Esophagus squamous epithelium (tissue), 5 donors: ENCODE measurements around the gene GJA10. TPM values are rescaled to one million over a fixed set of nuclear protein-coding genes. Genes with fewer than 3 reads are reported as not detected.

Source experiments
- DNase-seq: peaks from one replicate; lab custom pipeline; 2025; lab: John Stamatoyannopoulos, UW
- H3K27ac ChIP-seq, 4 donors: fragments of 200-600 bp; sonication (generic); one replicate each; pipeline ENCODE4 v1.5.1; 2016 to 2019; ENCODE audit warnings: mild to moderate bottlenecking in 1 of 4
- H3K27me3 ChIP-seq, 4 donors: fragments of 200-600 bp; sonication (generic); 1 replicate in 3 of 4; 2 replicates in 1 of 4; pipeline versions ENCODE4 v1.5.1 to v1.6.0; 2017 to 2021; ENCODE audit warnings: antibody characterized with exemption in 1 of 4
- H3K36me3 ChIP-seq, 3 donors: fragments of 200-600 bp; sonication (generic); one replicate each; pipeline ENCODE4 v1.5.1; 2016 to 2019
- H3K4me1 ChIP-seq, 3 donors: fragments of 200-600 bp; sonication (generic); one replicate each; pipeline ENCODE4 v1.5.1; 2017 to 2019
- H3K4me3 ChIP-seq, 4 donors: fragments of 200-600 bp; sonication (generic); 1 replicate in 3 of 4; 2 replicates in 1 of 4; pipeline ENCODE4 v1.5.1; 2016 to 2019; ENCODE audit warnings: mild to moderate bottlenecking in 2 of 4, moderate library complexity in 1 of 4
- H3K9me3 ChIP-seq, 3 donors: fragments of 200-600 bp; sonication (generic); one replicate each; pipeline ENCODE4 v1.5.1; 2016 to 2019
- CTCF ChIP-seq, 6 experiments: fragments of 450-650 bp in 4 of 6; fragments of 200-600 bp in 2 of 6; sonication (generic) in 2 of 6; IDR thresholded peaks; one replicate each; pipeline ENCODE4 v1.5.1; 2016 to 2019; ENCODE audit warnings: antibody characterized with exemption in 6 of 6, mild to moderate bottlenecking in 4 of 6, moderate library complexity in 4 of 6
- POLR2A ChIP-seq, 4 donors: fragments of 450-650 bp; IDR thresholded peaks; one replicate each; pipeline ENCODE4 v1.6.1; 2017; ENCODE audit warnings: antibody characterized with exemption in 4 of 4, mild to moderate bottlenecking in 4 of 4, moderate library complexity in 3 of 4
- WGBS, 2 donors: methylation state at CpG; one replicate each; pipeline ENCODE4 v1.1.5; 2018; 5-methylcytosine and 5-hydroxymethylcytosine counted together
- intact Hi-C: fragments of 100-400 bp; cut with DNase I; formaldehyde crosslinking; loops from one replicate; pipeline ENCODE4 v1.15.0; 2022
- small RNA-seq, 4 donors: library from RNA; depleted of rRNA; stranded (forward); fragments of <200 nt; gene quantifications; one replicate each; pipeline ENCODE3, GENCODE V24; 2016
- total RNA-seq, 4 donors: library from RNA; depleted of rRNA; stranded (reverse); fragments of >200 nt; gene quantifications; one replicate each; pipeline ENCODE4 v1.1.0, GENCODE V29; 2016
- donor health status: DM: yes; HTN: yes; CAD: no.

The GJA10 gene
- total RNA-seq, 4 donors from 2014 or later: not detected

GRCh38 chr6:89941763-89942497, 47.7 kb downstream of the GJA10 start:
- TF ChIP-seq CTCF (IDR thresholded peaks at IDR 0.05): no peak
- TF ChIP-seq POLR2A (IDR thresholded peaks at IDR 0.05): no peak
- Histone ChIP-seq H3K9me3 (no peaks in the 10 kb centered on the region), H3K4me1 (peaks cover 0 to 20% (median 0%) of the 10 kb centered on the region in 3 donors), H3K4me3 (no peak overlapping the region), H3K27ac (no peak overlapping the region), H3K27me3 (no peaks in the 10 kb centered on the region), H3K36me3 (no peaks in the 10 kb centered on the region)
- intact Hi-C loops: loop anchor here (5.0 kb wide), 1 partner anchor 535 kb away; no protein-coding TSS in a partner anchor
- 86 to 100% methylated on average over 1 to 4 of the region's 6 CpGs for WGBS, 2 donors
- DNase-seq: no peak

GRCh38 chr6:89942601-89943000, 48.3 kb downstream of the GJA10 start:
- DNase-seq: no peak
- H3K9me3 ChIP-seq: no peaks in the 10 kb centered on the region
- no peaks in the 10 kb centered on the region for H3K27me3 ChIP-seq
- WGBS, 2 donors: 93 to 97% methylated on average over 5 of the region's 8 CpGs
- peaks cover 0 to 20% (median 0%) of the 10 kb centered on the region in 3 donors for H3K4me1 ChIP-seq
- intact Hi-C loops: loop anchor here (5.0 kb wide), 1 partner anchor 535 kb away; no protein-coding TSS in a partner anchor
- no peak for TF ChIP-seq CTCF (IDR thresholded peaks at IDR 0.05)
- no peak for TF ChIP-seq POLR2A (IDR thresholded peaks at IDR 0.05)
- H3K4me3 ChIP-seq: no peak overlapping the region
- H3K27ac ChIP-seq: no peak overlapping the region
- H3K36me3 ChIP-seq: no peaks in the 10 kb centered on the region

- intact Hi-C loops: loop anchor here (5.0 kb wide), 1 partner anchor 533 kb away; no protein-coding TSS in a partner anchor
- WGBS, 2 donors: 94 to 96% methylated on average over 4 of the region's 4 CpGs
These were observed 50.0 kb downstream of the GJA10 start for GRCh38 chr6:89944181-89944755.

GRCh38 chr6:89944826-89945407, 50.6 kb downstream of the GJA10 start:
- TF ChIP-seq CTCF (IDR thresholded peaks at IDR 0.05): peak in 4 of 6 experiments; percentile 32 to 56 (median 36)
- TF ChIP-seq POLR2A (IDR thresholded peaks at IDR 0.05): no peak
- Histone ChIP-seq H3K9me3 (no peaks in the 10 kb centered on the region), H3K27ac (no peak overlapping the region), H3K4me3 (no peak overlapping the region), H3K4me1 (peaks cover 0 to 20% (median 0%) of the 10 kb centered on the region in 3 donors), H3K27me3 (no peaks in the 10 kb centered on the region), H3K36me3 (no peaks in the 10 kb centered on the region)
- intact Hi-C loops: loop anchor here (5.0 kb wide), 1 partner anchor 532 kb away; no protein-coding TSS in a partner anchor
- 58 to 87% methylated on average over 1 of the region's 1 CpG for whole genome bisulfite sequencing, 2 donors
- DNase-seq: no peak

More at GRCh38 chr6:89944181-89944755, 50.0 kb downstream of the GJA10 start:
- H3K27ac ChIP-seq: no peak overlapping the region
- H3K4me3 ChIP-seq: no peak overlapping the region
- peaks cover 0 to 20% (median 0%) of the 10 kb centered on the region in 3 donors for H3K4me1 ChIP-seq
- no peaks in the 10 kb centered on the region for H3K36me3 ChIP-seq
- DNase-seq: no peak
- no peaks in the 10 kb centered on the region for H3K27me3 ChIP-seq
- no peaks in the 10 kb centered on the region for H3K9me3 ChIP-seq
- TF ChIP-seq CTCF (IDR thresholded peaks at IDR 0.05) (no peak), POLR2A (IDR thresholded peaks at IDR 0.05) (no peak)

Small RNA genes within 50 kb of the gene (small RNA-seq; reads per million reads assigned to genes)
- gene RF00019: 0 reads per million in 4 donors

Other genes starting within 250 kb of the GJA10 start
- 10 to 100 TPM; 13.1 to 44.6 (median 20.8) TPM for gene MDN1, start 74.7 kb upstream of the GJA10 start, total RNA-seq
- gene CASP8AP2, start 64.6 kb upstream of the GJA10 start, total RNA-seq: 10 to 100 TPM in 3 of 4 donors, 1 to 10 TPM in 1; 6.0 to 17.2 (median 11.3) TPM